DMS 273 treated with DMSO at 0.1 percent for 48 hours (cell line): Measurements from ENCODE around the gene CELF1.
"Not testable (repeated sequence)": the region's sequence is repeated elsewhere in the genome, so short reads cannot be mapped to it uniquely, and the experiment has no call there.

Experiments used
- DNase-seq: peaks from one replicate; lab custom pipeline; 2025; lab: John Stamatoyannopoulos, UW

The CELF1 gene

DNA sequence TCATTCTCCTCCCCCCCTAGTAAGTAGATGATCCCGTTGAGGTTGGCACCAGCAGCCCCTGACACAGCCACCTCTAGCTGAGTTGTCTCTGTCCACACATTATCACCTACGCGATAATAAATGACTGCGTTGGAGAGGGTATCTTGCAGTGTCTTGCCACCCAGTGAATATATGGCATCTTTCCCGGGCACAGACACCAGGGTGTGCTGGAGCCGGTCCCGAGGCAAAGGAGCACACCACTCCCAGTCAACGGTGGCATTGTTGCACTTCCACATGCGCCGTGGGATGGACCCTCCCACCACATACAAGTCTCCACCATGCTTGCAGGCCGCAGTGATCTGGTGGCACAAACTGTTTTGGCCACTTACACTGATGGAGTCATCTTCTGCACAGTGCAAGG, 20.4 kb upstream of the CELF1 start:
- no peak for DNase-seq

DNA sequence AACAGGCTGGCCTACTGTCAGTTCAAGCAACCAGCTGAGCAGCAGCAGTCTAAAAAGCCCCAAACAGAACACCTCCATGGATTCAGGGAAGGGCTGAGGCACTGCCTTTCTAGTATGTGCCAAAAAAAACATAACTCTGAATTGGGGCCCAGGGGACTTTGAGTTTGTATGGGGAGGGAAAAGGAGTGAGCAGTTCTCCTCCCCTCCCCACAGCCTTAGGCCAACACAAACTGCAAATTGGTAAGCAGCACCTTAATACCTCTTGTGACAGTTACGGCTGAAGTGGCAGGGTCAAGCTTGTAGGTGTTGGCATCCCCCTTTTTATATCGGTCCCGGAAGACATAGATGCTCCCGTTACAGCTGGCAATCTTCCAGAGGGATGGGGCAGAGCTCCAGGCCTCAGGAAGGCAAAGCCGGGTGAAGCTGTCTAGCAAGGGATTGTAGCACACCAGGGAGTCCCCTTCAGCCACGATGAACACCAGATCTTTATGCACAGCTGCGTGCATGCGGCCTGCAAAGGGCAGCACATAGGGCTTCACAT, 19.9 kb upstream of the CELF1 start:
- DNase-seq, result peak; percentile 27

DNA sequence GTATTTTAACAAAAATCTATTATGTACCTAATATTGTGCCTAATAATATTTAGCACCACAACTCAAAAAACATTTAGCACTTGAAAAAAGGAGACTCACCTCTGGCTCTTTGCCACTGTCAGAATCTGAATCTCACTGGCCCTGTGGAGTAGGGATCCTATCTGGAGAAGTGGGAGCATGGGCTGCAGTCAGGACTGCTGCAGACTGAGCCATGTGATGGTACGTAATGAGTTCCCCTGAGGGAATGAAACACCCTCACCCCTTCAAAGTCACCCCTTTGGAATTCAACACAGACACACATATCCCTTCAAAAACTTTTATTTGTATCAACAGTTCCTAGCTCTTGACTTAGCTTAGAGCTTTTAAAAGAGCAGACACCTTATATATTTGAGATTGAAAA, 19.0 kb upstream of the CELF1 start:
- DNase-seq, result no peak

DNA sequence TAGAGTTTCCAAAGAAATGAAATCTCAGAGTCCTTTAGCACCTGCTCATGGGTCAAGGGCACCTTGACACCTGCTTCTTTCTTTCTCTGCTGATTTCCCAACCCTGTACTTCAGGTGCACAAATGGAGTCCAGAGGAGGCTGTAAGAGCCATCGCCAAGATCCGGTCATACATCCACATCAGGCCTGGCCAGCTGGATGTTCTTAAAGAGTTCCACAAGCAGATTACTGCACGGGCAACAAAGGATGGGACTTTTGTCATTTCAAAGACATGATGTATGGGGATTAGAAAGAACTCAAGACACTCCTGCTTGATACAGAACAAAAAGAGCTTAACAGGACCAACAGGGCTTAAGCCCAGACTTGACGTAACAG, 18.4 kb upstream of the CELF1 start:
- DNase-seq, result no peak

DNA sequence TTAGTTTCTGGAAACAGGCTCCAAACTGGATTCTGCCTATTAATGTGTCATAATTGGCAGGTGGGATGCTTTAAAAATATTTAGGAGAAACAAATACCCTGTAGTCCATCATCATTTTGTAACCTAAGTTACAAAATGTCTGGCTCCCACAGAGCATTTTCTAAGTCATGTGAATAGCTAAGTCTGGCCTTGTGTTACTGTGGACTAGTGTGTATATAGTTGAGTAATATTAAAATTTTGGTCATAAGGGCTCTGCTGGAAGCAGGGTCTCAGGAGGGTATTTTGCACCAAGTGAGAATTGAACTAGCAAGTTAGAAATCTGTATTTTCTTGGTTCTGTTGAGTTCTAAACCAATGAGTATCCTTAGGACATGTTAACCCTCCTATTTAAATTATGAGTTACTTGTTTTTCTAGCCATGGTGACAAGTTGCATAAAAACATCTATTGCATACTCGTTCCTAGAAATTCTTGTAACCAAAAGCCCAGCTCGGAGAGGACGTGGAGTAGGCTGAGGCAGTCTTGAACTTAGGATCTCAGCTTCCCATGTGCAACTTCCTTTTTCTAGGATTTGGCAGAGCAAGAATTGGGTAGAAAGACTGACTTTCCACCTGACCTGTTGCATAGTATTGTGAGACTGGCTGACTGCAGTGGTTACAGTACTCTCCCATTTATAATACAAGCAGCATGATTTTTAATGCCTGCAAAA, 17.9 kb upstream of the CELF1 start:
- no peak for DNase-seq

DNA sequence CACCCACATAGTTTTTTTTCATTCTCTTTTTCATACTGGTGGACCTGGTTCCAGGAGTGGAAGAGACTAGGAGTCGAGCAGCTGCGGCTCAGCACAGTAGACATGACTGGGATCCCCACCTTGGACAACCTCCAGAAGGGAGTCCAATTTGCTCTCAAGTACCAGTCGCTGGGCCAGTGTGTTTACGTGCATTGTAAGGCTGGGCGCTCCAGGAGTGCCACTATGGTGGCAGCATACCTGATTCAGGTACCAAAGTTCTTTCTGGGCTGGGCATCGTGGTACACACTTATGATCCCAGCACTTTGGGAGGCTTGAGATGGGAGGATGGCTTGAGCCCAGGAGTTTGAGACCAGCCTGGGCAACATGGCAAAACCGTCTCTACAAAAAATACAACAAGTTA, 16.7 kb upstream of the CELF1 start:
- DNase-seq, result no peak

DNA sequence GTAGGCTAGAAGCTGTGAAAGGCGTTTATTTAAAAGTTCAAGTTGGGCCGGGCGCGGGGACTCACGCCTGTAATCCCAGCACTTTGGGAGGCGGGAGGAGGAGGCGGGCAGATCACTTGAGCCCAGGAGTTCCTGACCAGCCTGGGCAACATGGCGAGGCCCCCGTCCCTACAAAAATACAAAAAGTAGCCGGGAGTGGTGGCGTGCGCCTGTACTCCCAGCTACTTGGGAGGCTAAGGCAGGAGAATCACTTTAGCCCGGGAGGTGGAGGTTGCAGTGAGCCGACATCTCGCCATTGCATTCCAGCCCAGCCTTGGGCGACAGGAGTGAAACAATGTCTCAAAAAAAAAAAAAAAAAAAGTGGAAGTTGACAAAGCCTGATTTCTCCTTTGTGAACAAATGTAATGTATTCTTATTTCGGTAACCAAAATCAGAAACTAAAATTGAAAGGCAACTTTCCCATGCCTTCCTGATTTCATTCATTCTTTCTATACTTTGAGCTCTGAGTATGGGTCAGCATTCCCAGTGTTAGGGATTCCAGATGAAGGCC, 13.3 kb upstream of the CELF1 start:
- no peak for DNase-seq

DNA sequence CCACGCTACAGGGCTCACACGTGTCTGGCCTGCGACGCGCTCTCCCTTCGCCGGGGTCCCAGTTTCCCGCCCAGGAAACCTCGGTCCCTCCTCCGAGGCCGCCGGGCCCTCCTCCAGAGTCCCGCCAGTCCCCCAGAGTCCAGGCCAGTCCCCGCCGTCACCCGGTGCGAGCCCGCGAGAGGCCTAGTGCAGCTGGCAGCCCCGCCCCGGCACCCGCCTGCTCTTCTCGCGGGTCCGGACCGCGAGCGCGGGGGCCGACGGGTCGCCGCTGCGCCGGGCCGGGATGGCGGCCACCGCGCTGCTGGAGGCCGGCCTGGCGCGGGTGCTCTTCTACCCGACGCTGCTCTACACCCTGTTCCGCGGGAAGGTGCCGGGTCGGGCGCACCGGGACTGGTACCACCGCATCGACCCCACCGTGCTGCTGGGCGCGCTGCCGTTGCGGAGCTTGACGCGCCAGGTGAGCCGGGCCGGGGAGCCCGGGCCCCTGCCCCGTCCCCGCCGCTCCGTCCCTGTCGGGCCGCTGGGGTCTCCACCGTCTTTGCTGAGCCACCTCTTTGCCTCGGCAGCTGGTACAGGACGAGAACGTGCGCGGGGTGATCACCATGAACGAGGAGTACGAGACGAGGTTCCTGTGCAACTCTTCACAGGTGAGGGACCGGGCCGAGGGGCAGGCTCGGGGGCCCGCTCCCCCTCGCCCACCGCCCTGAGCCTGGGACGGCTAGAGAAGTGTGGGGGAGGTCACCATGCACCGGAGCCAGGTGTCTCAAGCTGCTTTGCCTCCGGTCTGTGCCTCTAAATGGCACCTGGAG, 12.6 kb upstream of the CELF1 start, which contains the start of gene PTPMT1:
PTPMT1 (plus strand) TSS at position 260 of the 809 bp plus-strand sequence; CDS start at position 284, 24 bp downstream.
- DNase-seq, result peak; percentile 19

DNA sequence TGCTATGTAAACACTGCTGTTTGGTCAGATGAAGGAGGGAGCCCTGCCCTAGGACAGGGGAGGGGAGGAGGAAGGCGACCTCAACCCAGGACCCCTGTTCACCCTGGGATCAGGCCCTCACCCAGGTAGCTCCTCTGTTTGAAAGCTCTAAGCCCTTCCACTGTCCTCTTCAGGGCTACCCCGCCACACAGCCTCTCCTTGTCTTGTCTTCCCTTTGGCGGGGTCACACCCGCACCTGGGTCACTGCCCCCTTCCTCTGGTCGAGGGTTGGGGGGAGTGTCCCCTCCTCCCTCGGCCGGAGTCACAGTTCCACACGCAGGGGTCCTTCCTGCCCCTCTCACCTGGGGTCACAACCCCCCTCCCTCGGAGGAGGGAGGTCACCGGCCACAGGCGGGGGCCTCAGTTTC, 12.0 kb upstream of the CELF1 start:
- no peak for DNase-seq

DNA sequence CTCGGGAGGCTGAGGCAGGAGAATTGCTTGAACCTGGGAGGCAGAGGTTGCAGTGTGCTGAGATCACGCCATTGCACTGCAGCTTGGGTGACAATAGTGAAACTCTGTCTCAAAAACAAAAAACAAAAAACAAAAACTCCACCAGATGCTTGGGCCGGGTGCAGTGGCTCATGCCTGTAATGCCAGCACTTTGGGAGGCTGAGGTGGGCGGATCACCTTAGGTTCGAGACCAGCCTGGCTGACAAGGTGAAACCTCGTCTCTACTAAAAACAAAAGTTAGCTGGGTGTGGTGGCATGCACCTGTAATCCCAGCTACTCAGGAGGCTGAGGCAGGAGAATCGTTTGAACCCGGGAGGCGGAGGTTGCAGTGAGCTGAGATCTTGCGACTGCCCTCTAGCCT, 11.4 kb upstream of the CELF1 start:
- DNase-seq, result not testable (repeated sequence)

DNA sequence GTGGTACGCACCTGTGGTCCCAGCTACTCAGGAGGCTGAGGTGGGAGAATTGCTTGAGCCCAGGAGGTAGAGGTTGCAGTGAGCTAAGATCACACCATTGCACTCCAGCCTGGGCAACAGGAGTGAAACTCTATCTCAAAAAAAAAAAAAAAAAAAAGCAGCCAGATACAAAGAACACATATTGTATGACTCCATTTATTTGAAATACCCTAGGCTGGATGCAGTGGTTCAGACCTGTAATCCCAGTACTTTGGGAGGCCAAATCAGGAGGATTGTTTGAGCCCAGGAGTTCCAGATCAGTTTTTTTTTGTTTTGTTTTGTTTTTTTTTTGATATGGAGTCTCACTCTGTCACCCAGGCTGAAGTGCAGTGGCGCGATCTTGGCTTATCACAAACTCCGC, 9.5 kb upstream of the CELF1 start:
- DNase-seq, result not testable (repeated sequence)

DNA sequence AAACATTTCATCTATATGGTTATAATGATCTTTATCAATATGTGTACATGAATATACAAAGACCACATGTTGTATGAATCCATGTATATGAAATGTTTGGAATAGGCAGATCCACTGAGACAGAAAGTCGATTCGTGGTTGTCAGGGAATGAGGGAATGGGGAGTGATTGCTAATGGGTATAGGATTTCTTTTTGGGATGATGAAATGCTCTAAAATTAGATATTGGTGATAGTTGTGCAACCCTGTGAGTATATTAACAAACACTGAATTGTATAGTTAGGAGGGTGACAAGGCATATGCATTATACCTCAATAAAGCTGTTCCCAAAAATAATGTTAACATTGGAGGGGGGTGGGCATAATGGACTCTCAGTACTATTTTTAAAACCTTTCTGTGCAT, 7.5 kb upstream of the CELF1 start:
- no peak for DNase-seq

DNA sequence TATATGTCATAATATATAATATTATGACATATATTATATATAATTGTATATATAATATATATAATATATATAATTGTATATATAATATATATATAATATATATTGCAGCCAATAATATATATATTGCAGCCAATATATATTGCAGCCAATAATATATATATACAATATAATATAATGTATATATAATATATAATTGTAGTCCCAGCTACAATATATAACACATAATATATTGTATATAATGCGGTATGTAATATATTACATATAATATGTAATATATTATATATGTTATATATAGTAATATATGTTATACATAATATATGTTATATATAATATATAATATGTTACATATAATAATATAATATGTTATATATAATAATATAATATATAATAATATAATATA, 5.8 kb upstream of the CELF1 start:
- no peak for DNase-seq

DNA sequence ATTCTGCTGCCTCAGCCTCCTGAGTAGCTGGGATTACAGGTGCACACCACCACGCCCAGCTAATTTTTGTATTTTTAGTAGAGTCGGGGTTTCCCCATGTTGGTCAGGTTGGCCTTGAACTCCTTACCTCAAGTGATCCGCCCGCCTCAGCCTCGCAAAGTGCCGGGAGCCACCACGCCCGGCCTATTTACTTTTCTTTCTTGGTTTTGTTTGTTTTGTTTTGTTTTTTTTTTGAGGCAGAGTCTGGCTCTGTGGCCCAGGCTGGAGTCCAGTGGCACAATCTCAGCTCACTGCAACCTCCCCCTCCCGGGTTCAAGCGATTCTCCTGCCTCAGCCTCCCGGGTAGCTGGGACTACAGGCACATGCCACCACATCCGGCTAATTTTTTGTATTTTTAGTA, 4.1 kb upstream of the CELF1 start:
- not testable (repeated sequence) for DNase-seq

DNA sequence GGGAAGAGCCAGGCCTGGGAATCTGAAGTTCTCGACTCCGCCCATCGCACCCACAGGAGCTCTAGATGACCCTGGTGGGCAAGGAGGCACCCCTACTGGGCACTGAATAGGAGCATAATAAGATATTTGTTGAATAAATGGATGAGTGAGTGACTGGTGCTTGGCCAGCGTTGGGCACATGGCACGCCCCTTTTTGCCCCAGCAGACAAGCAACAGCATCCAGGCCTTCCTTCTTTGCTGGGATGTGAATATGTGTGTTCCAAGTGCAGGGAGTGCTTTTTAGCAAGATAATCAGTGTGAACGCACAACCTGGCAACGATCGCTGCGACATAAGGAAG, 443 bp upstream of the CELF1 start:
- peak; percentile 50 for DNase-seq

DNA sequence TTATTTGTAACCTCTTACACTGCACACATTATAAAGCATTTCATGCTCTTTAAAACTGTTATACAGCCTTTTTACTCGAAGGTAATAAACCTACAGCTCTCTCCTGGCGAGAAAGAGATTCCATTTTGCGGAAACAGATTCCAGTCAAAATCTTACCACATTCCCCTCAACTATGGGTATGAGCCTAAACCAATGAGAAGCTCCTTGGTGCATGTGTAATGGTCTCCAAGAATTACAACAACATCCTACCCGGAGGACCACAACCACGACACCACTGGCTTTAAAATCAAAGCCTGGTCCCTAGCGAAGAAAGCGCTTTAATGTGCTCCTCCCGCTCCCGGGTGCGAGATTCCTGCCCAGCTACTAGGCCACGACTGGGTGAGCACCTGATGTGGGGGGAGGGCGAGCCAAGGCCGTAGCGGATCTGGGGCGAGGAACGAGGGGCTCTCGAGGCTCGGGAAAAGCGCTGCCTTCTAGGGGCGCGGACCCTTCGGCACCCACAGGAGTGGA, 821 bp downstream of the CELF1 start:
- no peak for DNase-seq

DNA sequence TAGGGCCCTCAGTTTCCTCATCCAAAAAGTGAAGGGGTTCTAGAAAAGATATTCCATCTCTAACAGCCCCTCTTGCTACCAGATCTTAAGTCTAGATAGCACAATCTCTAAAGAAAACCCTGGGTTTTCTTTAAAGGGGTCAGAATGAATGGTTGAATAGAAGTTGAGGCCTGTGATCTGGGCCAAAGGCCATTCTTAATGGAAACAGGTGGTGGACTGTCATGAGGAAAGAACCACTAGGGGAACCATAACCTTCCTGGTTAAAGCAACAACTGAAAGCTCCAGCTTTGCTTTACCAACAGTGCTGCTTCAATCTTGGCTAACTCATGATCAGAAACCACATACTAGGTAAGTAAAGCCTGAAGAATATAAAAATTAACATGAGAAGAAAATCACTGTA, 1.8 kb downstream of the CELF1 start:
- no peak for DNase-seq

DNA sequence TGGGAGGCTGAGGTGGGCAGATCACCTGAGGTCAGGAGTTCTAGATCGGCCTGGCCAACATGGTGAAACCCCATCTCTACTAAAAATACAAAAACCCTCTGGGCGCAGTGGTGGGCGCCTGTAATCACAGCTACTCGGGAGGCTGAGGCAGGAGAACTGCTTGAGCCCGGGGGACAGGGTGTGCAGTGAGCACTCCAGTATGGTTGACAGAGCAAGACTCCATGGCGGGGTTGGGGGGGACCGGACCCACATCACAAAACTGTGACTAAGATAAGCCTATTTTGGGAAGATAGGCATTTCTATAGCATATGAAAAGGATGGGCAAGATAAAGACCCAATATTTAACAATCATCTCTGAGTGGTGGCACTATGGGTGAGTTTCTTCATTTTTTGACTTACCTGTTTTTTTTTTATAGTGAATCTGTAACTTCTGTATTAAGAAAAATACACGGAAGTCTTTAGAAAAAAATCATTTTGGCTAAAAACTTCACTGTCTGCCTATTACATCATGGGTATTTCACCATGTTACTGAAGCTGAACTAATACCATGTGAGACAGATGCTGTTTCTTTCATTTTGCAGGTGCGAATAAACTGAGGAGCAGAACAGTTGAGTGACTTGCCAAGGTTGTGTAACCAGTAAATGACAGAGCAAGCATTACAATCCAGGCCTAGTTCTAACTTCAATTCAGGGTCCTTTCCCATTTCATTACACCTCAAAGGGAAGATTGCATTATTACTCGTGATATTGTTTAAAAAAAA, 2.5 kb downstream of the CELF1 start:
- no peak for DNase-seq

DNA sequence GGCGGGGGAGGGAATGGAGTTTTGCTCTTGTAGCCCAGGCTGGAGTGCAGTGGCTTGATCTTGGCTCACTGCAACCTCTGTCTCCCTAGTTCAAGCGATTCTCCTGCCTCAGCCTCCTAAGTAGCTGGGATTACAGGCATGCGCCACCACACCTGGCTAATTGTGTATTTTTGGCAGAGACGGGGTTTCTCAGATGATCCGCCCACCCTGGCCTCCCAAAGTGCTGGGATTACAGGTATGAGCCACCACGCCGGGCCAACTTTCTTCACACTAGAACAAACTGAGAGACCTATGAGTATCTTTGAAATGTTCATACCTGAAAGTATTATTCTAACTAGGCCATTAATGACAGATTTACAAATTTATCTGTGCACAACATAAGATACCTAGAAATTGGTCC, 6.7 kb downstream of the CELF1 start:
- DNase-seq, result not testable (repeated sequence)

DNA sequence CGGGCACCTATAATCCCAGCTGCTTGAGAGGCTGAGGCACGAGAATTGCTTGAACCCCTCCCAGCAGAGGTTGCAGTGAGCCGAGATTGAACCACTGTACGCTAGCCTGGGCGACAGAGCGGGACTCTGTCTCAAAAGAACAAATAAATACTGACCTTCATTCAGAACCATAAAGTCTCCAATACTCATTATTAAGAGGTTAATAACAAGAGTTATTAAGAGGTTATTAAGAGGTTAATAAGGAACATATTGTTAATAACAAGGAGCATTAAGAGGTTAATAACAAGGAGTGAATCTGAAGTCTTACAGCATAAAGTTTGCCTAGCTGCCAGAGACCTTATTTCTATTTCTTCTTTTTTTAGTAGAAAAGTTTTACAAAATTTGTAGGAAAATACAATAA, 7.6 kb downstream of the CELF1 start:
- no peak for DNase-seq

DNA sequence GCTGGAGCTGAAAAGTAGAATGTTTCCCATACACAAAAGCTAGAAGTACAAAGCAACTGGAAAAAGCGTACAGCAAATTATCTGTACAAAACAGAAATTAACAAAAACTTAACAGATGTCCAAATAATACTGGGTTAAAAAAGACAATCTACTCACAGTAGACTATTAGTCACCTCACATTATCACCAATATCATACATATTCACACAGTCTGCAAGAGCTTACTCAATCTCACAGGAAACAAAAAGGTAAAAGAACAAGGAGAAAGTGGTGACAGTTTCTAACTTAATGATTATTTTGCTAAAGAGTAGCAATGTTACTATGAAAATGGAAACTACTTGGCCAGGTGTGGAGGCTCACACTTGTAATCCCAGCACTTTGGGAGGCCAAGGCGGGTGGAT, 11.9 kb downstream of the CELF1 start:
- DNase-seq, result no peak

DNA sequence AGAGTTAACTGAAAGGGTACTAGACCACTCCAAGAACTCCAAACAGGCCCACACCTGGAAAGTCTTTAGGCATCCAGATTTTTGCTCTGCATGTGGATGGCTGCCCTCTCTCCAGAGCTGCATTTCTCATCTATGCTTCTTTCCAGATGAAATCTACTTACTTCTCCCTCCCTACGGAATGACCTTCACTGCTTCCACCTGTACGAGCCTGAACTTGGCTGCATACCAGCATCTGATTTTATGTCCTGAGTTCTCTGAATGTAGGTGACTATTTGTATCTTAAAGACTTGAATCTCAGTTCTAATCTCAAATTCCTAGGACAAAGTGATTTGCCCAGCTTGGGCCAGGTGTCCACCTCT, 13.3 kb downstream of the CELF1 start:
- DNase-seq, result no peak
